ENCODE results near the gene GNG8. TPM values are rescaled to one million over a fixed set of nuclear protein-coding genes. Genes with fewer than 3 reads are reported as not detected.

Gene GNG8
- polyA plus RNA-seq, 1 of the 3 experiments (the other 2 are of a cell fraction): not detected

- peaks cover 4% of the 10 kb centered on the region for H3F3A ChIP-seq (replicated peaks; ENCODE audit: insufficient read depth)
- no peak overlapping the region for H3K4me2 ChIP-seq
- H3K9ac ChIP-seq: no peak overlapping the region
- no peak overlapping the region; a peak in 1 of 4 replicates for H3K4me3 ChIP-seq (ENCODE audit: low read depth in 2 of 2, low read length in 1 of 2)
- ChIA-PET CTCF (interaction anchor here (0.6 to 23.7 kb wide), 2 partner anchors 55 to 118 kb away, joined by 3 to 471 read pairs; partner anchors contain the start of gene DACT3), POLR2A (interaction anchor here (2.7 kb wide), 1 partner anchor 22 kb away, joined by 8 read pairs; no protein-coding TSS in a partner anchor)
- H3K79me2 ChIP-seq (ENCODE audit: insufficient read depth): peaks cover 31% of the 10 kb centered on the region
- H4K20me1 ChIP-seq (ENCODE audit: insufficient read depth): peaks cover 24% of the 10 kb centered on the region
- TF ChIP-seq EP300 (IDR thresholded peaks at IDR 0.05; ENCODE audit: borderline replicate concordance in 1 of 2, low read depth in 1 of 2, low read length in 1 of 2) (no peak), GATA2 (CRISPR knock-in tag; IDR thresholded peaks at IDR 0.05) (no peak), SIN3A (IDR thresholded peaks at IDR 0.05; ENCODE audit: borderline replicate concordance, low read depth, low read length) (no peak)
- H3K36me3 ChIP-seq (replicated peaks in 1 of 2; ENCODE audit: control insufficient read depth in 1 of 2, insufficient read depth in 2 of 2, low read length in 1 of 2): peaks cover 19 to 53% of the 10 kb centered on the region in 2 experiments
- no peaks in the 10 kb centered on the region for H3K9me3 ChIP-seq
- H3K27ac ChIP-seq (ENCODE audit: low read depth in 2 of 2, low read length in 1 of 2): no peak overlapping the region; a peak in 1 of 4 replicates
- no peaks in the 10 kb centered on the region for H3K27me3 ChIP-seq (ENCODE audit: insufficient read depth)
- no peak overlapping the region for H2AFZ ChIP-seq (ENCODE audit: low read depth)
- WGBS (ENCODE audit: low lambda C conversion rate): 88% methylated on average over 21 of the region's 27 CpGs
- DNase-seq: peak; percentile 5
- peaks cover 8 to 36% of the 10 kb centered on the region in 2 experiments for H3K4me1 ChIP-seq (ENCODE audit: control insufficient read depth in 1 of 2, insufficient read depth in 2 of 2, low read depth in 1 of 2, low read length in 1 of 2)
- no peaks in the 10 kb centered on the region for H3K9me2 ChIP-seq
These were observed 27.2 kb downstream of the GNG8 start for GRCh38 chr19:46608581-46609345.

GRCh38 chr19:46608178-46608577 lies 27.8 kb downstream of the GNG8 start:
- Histone ChIP-seq H3K36me3 (replicated peaks in 1 of 2; ENCODE audit: control insufficient read depth in 1 of 2, insufficient read depth in 2 of 2, low read length in 1 of 2) (peaks cover 19 to 53% of the 10 kb centered on the region in 2 experiments), H3K4me3 (ENCODE audit: low read depth in 2 of 2, low read length in 1 of 2) (no peak overlapping the region), H3K4me1 (ENCODE audit: control insufficient read depth in 1 of 2, insufficient read depth in 2 of 2, low read depth in 1 of 2, low read length in 1 of 2) (peaks cover 14 to 42% of the 10 kb centered on the region in 2 experiments), H4K20me1 (ENCODE audit: insufficient read depth) (peaks cover 30% of the 10 kb centered on the region), H3K27ac (ENCODE audit: low read depth in 2 of 2, low read length in 1 of 2) (no peak overlapping the region; a peak in 1 of 4 replicates), H3K9ac (no peak overlapping the region), H3K9me3 (no peaks in the 10 kb centered on the region), H3K79me2 (ENCODE audit: insufficient read depth) (peaks cover 37% of the 10 kb centered on the region), H3K27me3 (ENCODE audit: insufficient read depth) (no peaks in the 10 kb centered on the region), H3F3A (replicated peaks; ENCODE audit: insufficient read depth) (peaks cover 4% of the 10 kb centered on the region), H2AFZ (ENCODE audit: low read depth) (no peak overlapping the region), H3K4me2 (no peak overlapping the region), H3K9me2 (no peaks in the 10 kb centered on the region)
- TF ChIP-seq RXRA (IDR thresholded peaks at IDR 0.05; ENCODE audit: borderline replicate concordance, low read depth) (no peak), SMC3 (IDR thresholded peaks at IDR 0.05; ENCODE audit: low read depth, low read length) (no peak), PBX3 (IDR thresholded peaks at IDR 0.05) (no peak), EP300 (IDR thresholded peaks at IDR 0.05; ENCODE audit: borderline replicate concordance in 1 of 2, low read depth in 1 of 2, low read length in 1 of 2) (no peak), RCOR1 (IDR thresholded peaks at IDR 0.05; ENCODE audit: low read length) (no peak), TCF12 (IDR thresholded peaks at IDR 0.05) (no peak), NFIC (IDR thresholded peaks at IDR 0.05; ENCODE audit: borderline replicate concordance) (no peak), MEF2A (IDR thresholded peaks at IDR 0.05; ENCODE audit: borderline replicate concordance, low read depth) (no peak), EZH2phosphoT487 (IDR thresholded peaks at IDR 0.05; ENCODE audit: borderline replicate concordance, low read depth) (no peak), GATA2 (CRISPR knock-in tag; IDR thresholded peaks at IDR 0.05) (no peak), FOSL2 (IDR thresholded peaks at IDR 0.05; ENCODE audit: borderline replicate concordance, low read depth) (no peak), JUND (IDR thresholded peaks at IDR 0.05) (no peak), MXI1 (IDR thresholded peaks at IDR 0.05; ENCODE audit: low read depth, low read length) (no peak), FOXJ3 (CRISPR knock-in tag; IDR thresholded peaks at IDR 0.05) (no peak), RAD21 (IDR thresholded peaks at IDR 0.05; ENCODE audit: low read length) (no peak), TAF1 (IDR thresholded peaks at IDR 0.05; ENCODE audit: borderline replicate concordance, low read depth, low read length) (no peak), FOXM1 (IDR thresholded peaks at IDR 0.05; ENCODE audit: low read depth) (no peak), USF2 (IDR thresholded peaks at IDR 0.05; ENCODE audit: borderline replicate concordance, low read depth, low read length) (no peak), YY1 (IDR thresholded peaks at IDR 0.05; ENCODE audit: low read depth) (no peak), CHD2 (IDR thresholded peaks at IDR 0.05; ENCODE audit: low read length, partially characterized antibody) (no peak)
- POLR2A ChIA-PET: interaction anchor here (2.7 kb wide), 1 partner anchor 22 kb away, joined by 8 read pairs; no protein-coding TSS in a partner anchor
- DNase-seq: no peak
- WGBS (ENCODE audit: low lambda C conversion rate): 98% methylated on average over 4 of the region's 9 CpGs
- CTCF ChIA-PET: interaction anchor here (0.6 to 23.7 kb wide), 3 partner anchors 12 to 119 kb away, joined by 3 to 471 read pairs (median 4); partner anchors contain the start of gene DACT3
